ENCODE results near the gene CIB1. TPM values are rescaled to one million over a fixed set of nuclear protein-coding genes. Genes with fewer than 3 reads are reported as not detected.
A peak's percentile ranks its signal among the peaks of the same experiment; 100 is the strongest.

CIB1 gene
- total RNA-seq, 6 experiments from 2014 or later, result 43.4 to 83.0 (median 51.0) TPM

DNA sequence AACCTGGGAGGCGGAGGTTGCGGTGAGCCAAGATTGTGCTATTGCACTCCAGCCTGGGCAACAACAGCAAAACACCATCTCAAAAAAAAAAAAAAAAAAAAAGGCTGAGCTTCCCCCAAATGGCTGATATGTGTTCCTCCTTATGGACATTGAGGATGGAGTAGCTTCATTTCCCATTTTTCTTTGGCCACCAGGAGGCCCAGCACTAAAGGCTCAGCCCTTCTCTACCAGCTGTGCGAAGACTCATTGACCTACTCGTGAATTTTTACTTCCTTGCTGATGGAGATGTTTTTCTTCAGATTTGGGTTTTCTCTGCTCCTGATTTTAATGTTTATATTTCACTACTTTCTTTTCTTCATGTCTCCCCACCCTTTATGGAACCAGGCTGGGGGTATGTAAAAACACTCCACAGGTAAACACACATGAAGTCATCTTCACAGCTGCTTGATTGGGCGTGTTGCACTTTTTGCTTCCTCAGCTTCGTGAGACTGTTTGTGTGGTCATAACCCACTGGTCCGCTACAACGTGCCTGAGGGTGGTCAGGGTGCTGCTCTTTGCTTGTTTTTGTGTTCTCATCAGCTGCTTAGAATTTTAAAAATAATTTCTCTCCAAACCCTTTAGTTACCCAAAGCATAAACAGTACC is 19.1 kb downstream of the CIB1 start:
- 76% methylated on average over 8 of the region's 8 CpGs for WGBS (ENCODE audit: insufficient coverage, low coverage, low lambda C conversion rate, missing lambda C conversion rate)
- DNase-seq, result no peak

DNA sequence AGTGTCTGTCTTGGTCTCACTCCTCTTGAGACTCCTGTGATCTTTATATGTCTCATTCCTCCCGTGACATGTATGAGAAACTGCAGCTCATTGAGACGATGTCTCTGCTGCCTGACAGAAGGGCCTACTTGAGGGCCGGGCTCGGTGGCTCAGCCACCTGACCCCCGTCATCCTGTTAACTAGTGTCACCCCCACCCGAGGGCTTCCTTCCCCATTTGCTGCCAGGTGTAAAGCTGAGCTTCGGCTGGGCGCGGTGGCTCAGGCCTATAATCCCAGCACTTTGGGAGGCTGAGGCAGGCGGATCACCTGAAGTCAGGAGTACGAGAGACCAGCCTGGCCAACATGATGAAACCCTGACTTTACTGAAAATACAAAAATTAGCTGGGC is 19.9 kb downstream of the CIB1 start:
- H3K36me3 ChIP-seq, result peaks cover 0 to 5% (median 0%) of the 10 kb centered on the region in 4 donors
- no peak for ATAC-seq
- H3K4me3 ChIP-seq, result no peak overlapping the region
- no peak overlapping the region for H3K27ac ChIP-seq
- DNase-seq, result no peak
- TF ChIP-seq, protein P1, sequence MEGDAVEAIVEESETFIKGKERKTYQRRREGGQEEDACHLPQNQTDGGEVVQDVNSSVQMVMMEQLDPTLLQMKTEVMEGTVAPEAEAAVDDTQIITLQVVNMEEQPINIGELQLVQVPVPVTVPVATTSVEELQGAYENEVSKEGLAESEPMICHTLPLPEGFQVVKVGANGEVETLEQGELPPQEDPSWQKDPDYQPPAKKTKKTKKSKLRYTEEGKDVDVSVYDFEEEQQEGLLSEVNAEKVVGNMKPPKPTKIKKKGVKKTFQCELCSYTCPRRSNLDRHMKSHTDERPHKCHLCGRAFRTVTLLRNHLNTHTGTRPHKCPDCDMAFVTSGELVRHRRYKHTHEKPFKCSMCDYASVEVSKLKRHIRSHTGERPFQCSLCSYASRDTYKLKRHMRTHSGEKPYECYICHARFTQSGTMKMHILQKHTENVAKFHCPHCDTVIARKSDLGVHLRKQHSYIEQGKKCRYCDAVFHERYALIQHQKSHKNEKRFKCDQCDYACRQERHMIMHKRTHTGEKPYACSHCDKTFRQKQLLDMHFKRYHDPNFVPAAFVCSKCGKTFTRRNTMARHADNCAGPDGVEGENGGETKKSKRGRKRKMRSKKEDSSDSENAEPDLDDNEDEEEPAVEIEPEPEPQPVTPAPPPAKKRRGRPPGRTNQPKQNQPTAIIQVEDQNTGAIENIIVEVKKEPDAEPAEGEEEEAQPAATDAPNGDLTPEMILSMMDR (IDR thresholded peaks at IDR 0.05), result no peak
- TF ChIP-seq POLR2A (IDR thresholded peaks at IDR 0.05), result no peak
- H3K27me3 ChIP-seq, result no peaks in the 10 kb centered on the region
- intact Hi-C loops (cut with DNase I), result loop anchor here (10.0 kb wide), 1 partner anchor 49 kb away; no protein-coding TSS in a partner anchor
- peaks cover 0 to 26% (median 7%) of the 10 kb centered on the region in 4 donors for H3K4me1 ChIP-seq
- no peaks in the 10 kb centered on the region for H3K9me3 ChIP-seq
- WGBS (ENCODE audit: insufficient coverage, low coverage, low lambda C conversion rate, missing lambda C conversion rate), result 74% methylated on average over 9 of the region's 11 CpGs

More for the DNA sequence above, 19.1 kb downstream of the CIB1 start:
- Histone ChIP-seq H3K4me3 (no peak overlapping the region), H3K27ac (no peak overlapping the region), H3K27me3 (no peaks in the 10 kb centered on the region), H3K9me3 (no peaks in the 10 kb centered on the region), H3K4me1 (peaks cover 0 to 26% (median 7%) of the 10 kb centered on the region in 4 donors), H3K36me3 (peaks cover 0 to 5% (median 0%) of the 10 kb centered on the region in 4 donors)
- intact Hi-C loops (cut with DNase I), result loop anchor here (10.0 kb wide), 1 partner anchor 50 kb away; no protein-coding TSS in a partner anchor
- TF ChIP-seq, protein P1 (IDR thresholded peaks at IDR 0.05), result peak; percentile 13 to 22 (median 17)
- TF ChIP-seq POLR2A (IDR thresholded peaks at IDR 0.05), result no peak
- no peak for ATAC-seq

DNA sequence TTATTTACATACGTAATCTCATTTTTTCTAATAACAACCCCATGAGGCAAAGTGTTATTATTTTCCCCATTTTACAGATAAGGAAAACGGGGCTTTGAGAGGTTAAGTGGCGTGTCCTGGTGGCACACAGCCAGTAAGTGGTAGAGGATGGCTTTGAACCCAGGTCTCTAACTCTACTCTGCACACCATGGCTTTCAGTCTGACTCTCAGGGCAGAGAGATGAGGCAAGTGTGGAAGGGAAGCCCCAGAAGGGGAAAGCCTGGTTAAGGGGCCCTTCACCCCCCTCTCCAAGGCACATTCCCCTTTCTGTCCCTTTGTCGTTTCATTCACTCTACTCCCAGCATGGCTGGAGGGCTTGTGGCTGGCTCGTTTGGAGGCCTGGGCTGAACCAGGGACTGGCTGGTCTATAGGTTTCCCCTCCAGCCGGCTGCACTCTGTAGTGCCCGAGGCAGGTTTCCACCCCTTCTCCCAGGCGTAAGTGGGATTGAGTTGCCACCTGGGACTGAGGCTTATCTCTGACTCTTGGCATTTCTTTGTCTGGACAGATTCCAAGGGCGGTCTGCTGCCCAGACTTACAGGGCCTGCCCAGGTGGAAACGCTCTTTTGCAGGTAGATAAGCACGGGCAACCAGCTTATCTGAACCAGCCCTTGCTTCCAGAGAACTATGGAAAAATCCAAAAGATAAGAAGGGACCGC is 20.5 kb downstream of the CIB1 start:
- no peak overlapping the region for H3K4me3 ChIP-seq
- TF ChIP-seq, protein P1 (IDR thresholded peaks at IDR 0.05), result no peak
- TF ChIP-seq POLR2A (IDR thresholded peaks at IDR 0.05), result no peak
- intact Hi-C loops (cut with DNase I), result loop anchor here (10.0 kb wide), 1 partner anchor 48 kb away; no protein-coding TSS in a partner anchor
- ATAC-seq (peak; percentile 31 to 65 (median 60)), DNase-seq (no peak)
- WGBS (ENCODE audit: insufficient coverage, low coverage, low lambda C conversion rate, missing lambda C conversion rate), result 54% methylated on average over 8 of the region's 12 CpGs
- peak overlapping the region in 1 of 3 donors; percentile 18 for H3K27ac ChIP-seq
- peaks cover 0 to 32% (median 7%) of the 10 kb centered on the region in 4 donors for H3K4me1 ChIP-seq
- H3K36me3 ChIP-seq, result peaks cover 0 to 5% (median 0%) of the 10 kb centered on the region in 4 donors
- H3K9me3 ChIP-seq, result no peaks in the 10 kb centered on the region
- no peaks in the 10 kb centered on the region for H3K27me3 ChIP-seq

DNA sequence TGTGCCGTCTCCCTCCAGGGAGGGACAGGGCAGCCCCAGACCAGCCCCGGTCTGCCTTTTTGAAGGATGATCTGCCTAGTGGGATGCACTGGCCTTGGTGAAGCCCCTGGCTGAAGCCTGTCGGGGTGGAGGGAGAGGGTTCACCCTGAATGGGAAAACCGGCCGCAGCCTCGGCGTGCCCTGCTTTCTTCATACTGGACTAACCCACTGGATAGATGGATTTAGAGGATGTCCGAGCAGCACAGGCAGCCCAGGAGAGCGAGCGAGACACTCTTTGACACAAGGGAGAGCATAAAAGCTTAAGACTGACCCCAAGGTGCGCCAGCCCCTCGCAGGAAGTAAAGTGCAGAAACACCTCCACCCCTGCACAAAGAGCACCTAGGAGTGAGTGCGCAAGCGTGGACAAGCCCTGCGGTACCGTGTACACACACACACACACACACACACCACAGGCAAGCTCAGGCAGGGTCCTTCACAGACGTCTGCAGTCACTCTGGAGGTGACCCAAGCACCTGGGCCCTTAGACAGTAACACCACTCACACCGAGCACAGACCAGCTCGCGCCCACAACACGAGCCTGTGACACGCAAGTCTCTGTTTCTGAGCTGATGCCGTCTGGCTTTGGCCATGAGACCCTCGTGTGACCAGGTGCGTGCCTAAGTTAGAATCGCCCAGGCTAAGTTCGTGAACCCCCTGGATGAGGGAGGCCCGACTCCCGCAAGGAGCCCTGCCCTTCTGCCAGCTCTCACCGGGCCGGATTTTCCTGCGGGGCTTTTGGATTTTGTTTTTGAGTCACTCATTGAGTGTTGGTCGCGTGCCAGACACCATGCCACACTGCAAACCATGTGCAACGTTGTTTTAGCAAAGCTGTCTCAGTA is 21.3 kb downstream of the CIB1 start:
- H3K4me3 ChIP-seq, result no peak overlapping the region
- no peaks in the 10 kb centered on the region for H3K9me3 ChIP-seq
- intact Hi-C loops (cut with DNase I), result loop anchor here (10.0 kb wide), 1 partner anchor 48 kb away; no protein-coding TSS in a partner anchor
- H3K27me3 ChIP-seq, result no peaks in the 10 kb centered on the region
- peaks cover 0 to 40% (median 7%) of the 10 kb centered on the region in 4 donors for H3K4me1 ChIP-seq
- peaks cover 0 to 2% (median 0%) of the 10 kb centered on the region in 4 donors for H3K36me3 ChIP-seq
- no peak for DNase-seq
- ATAC-seq, result peak in 2 of 4 donors; percentile 8
- WGBS (ENCODE audit: insufficient coverage, low coverage, low lambda C conversion rate, missing lambda C conversion rate), result 57% methylated on average over 4 of the region's 35 CpGs
- peak overlapping the region in 1 of 3 donors; percentile 18 for H3K27ac ChIP-seq
- TF ChIP-seq, protein P1 (IDR thresholded peaks at IDR 0.05), result no peak
- no peak for TF ChIP-seq POLR2A (IDR thresholded peaks at IDR 0.05)

Measured in right lobe of liver (tissue), 6 donors.